Measurements from ENCODE around the gene PIAS4.
A peak's percentile ranks its signal among the peaks of the same experiment; 100 is the strongest.

PIAS4 gene

GRCh38 chr19:4052114-4052992 lies 44.8 kb downstream of the PIAS4 start:
- no peak for DNase-seq (ENCODE audit: extremely low read depth, low read depth)

DNA sequence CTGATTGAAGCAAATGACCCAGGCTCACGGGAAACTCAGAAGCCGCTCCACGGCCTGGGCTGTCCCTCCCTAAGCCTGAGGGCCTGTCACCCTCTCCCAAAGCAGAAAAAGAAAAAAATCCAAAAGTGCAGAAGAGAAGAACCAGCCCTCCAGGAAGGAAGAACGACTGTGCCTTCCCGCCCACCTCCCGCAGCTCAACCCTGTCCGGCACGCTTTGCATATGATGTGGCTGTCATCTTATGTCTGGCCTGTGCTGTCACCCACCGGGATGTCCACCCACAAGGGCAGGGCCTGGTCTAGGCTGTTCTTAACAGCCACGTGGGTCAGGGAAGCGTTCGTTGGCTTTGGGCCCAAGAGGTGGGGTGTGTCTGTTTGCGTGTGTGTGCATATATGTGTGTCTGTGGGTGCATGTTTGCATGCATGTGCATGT lies 45.5 kb downstream of the PIAS4 start:
- DNase-seq (ENCODE audit: extremely low read depth, low read depth), result no peak
- TF ChIP-seq, protein P1, sequence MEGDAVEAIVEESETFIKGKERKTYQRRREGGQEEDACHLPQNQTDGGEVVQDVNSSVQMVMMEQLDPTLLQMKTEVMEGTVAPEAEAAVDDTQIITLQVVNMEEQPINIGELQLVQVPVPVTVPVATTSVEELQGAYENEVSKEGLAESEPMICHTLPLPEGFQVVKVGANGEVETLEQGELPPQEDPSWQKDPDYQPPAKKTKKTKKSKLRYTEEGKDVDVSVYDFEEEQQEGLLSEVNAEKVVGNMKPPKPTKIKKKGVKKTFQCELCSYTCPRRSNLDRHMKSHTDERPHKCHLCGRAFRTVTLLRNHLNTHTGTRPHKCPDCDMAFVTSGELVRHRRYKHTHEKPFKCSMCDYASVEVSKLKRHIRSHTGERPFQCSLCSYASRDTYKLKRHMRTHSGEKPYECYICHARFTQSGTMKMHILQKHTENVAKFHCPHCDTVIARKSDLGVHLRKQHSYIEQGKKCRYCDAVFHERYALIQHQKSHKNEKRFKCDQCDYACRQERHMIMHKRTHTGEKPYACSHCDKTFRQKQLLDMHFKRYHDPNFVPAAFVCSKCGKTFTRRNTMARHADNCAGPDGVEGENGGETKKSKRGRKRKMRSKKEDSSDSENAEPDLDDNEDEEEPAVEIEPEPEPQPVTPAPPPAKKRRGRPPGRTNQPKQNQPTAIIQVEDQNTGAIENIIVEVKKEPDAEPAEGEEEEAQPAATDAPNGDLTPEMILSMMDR (IDR thresholded peaks at IDR 0.05; ENCODE audit: low read depth, low read length), result no peak

More at GRCh38 chr19:4052114-4052992, 44.8 kb downstream of the PIAS4 start:
- TF ChIP-seq, protein P1 (IDR thresholded peaks at IDR 0.05; ENCODE audit: low read depth, low read length), result no peak

GRCh38 chr19:4053423-4054324 lies 46.1 kb downstream of the PIAS4 start:
- no peak for DNase-seq (ENCODE audit: extremely low read depth, low read depth)
- TF ChIP-seq, protein P1 (IDR thresholded peaks at IDR 0.05; ENCODE audit: low read depth, low read length), result no peak

DNA sequence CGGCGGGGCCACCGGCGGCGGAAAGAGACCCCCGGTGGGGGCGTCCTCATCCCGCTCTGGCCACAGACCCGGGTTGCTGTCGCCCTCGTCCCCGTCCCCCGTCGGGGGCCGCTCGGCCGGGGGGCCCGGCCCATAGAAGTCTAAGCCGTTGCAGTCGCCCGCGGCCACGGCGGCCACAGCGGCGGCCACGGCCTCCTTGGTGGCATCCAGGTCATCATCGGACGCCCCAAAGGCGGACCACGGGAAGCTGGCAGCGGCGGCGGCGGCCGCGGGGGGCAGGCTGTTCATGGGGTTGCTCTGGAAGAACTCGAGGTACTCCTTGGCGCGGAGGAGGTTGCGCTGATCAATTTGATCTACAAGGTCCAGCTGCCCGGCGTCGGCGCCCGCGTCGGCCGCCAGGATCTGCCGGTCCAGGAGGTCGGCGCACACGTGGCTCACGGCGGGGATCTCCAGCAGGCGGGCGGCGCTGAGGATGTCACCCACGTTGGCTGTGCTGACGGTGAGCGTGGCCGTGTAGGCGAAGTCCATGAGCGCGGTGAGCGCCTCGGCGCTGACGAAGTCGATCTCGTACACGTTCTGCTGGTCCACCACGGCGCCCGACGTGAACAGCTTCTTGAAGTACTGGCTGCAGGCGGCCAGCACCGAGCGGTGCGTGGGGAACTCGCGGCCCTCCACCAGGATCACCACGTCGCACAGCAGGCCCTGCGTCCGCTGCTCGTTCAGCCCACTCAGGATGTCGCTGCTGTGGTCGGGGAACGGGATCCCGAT lies 47.1 kb downstream of the PIAS4 start:
- no peak for DNase-seq (ENCODE audit: extremely low read depth, low read depth)
- TF ChIP-seq, protein P1 (IDR thresholded peaks at IDR 0.05; ENCODE audit: low read depth, low read length), result no peak

DNA sequence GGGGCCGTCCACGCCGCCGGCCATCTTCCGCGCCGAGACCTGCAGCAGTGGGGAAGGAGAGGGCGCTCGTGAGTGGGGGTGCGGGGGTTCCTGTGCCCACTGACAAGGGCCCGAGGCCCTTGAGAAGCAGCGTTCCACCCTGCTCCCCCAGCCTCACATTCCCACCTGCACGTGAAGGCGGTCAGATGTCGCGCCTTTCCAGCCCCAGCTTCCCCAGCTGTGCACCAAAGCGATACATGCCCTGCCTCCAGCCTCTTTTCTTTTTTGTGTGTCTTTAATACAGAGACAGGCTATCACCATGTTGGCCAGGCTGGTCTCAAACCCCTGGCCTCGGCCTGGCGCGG lies 47.6 kb downstream of the PIAS4 start:
- TF ChIP-seq, protein P1 (IDR thresholded peaks at IDR 0.05; ENCODE audit: low read depth, low read length), result no peak
- no peak for DNase-seq (ENCODE audit: extremely low read depth, low read depth)

GRCh38 chr19:4057931-4058692 lies 50.6 kb downstream of the PIAS4 start:
- TF ChIP-seq, protein P1 (IDR thresholded peaks at IDR 0.05; ENCODE audit: low read depth, low read length), result peak; percentile 31
- peak; percentile 78 for DNase-seq (ENCODE audit: extremely low read depth, low read depth)

Data from AG09319 (cell line).